ENCODE measurements around the gene LPAR4.
A peak's percentile ranks its signal among the peaks of the same experiment; 100 is the strongest.
"Not testable (repeated sequence)": the region's sequence is repeated elsewhere in the genome, so short reads cannot be mapped to it uniquely, and the experiment has no call there.

LPAR4 gene

GRCh38 chrX:78747489-78747888, at the start of gene LPAR4:
Gene LPAR4, plus strand, starts transcription at chrX:78747720. Its CDS starts 7,150 bp downstream, at chrX:78754870.
- intact Hi-C loops (cut with DNase I), result no loop called here
- peak in 3 of 42 donors; percentile 6 to 37 (median 7) for DNase-seq

GRCh38 chrX:78706071-78706470, 41.4 kb upstream of the LPAR4 start:
- intact Hi-C loops (cut with DNase I), result no loop called here
- no peak for DNase-seq

- DNase-seq, result peak in 11 of 42 donors; percentile 1 to 37 (median 3)
- intact Hi-C loops (cut with DNase I), result no loop called here
Observed at GRCh38 chrX:78708262-78708661, 39.3 kb upstream of the LPAR4 start.

- no peak for DNase-seq
- intact Hi-C loops (cut with DNase I), result no loop called here
Observed at GRCh38 chrX:78708816-78709215, 38.7 kb upstream of the LPAR4 start.

GRCh38 chrX:78710171-78710570, 37.3 kb upstream of the LPAR4 start:
- intact Hi-C loops (cut with DNase I), result no loop called here
- no peak for DNase-seq

GRCh38 chrX:78712336-78712735, 35.2 kb upstream of the LPAR4 start:
- intact Hi-C loops (cut with DNase I), result no loop called here
- no peak for DNase-seq

- intact Hi-C loops (cut with DNase I), result no loop called here
- no peak for DNase-seq
Observed at GRCh38 chrX:78725287-78725686, 22.2 kb upstream of the LPAR4 start.

GRCh38 chrX:78746496-78746895, 1.0 kb upstream of the LPAR4 start:
- no peak for DNase-seq
- intact Hi-C loops (cut with DNase I), result no loop called here

GRCh38 chrX:78747971-78748370, 451 bp downstream of the LPAR4 start:
- intact Hi-C loops (cut with DNase I), result no loop called here

GRCh38 chrX:78748846-78749245, 1.3 kb downstream of the LPAR4 start:
- intact Hi-C loops (cut with DNase I), result no loop called here
- no peak for DNase-seq

More at GRCh38 chrX:78747971-78748370, 451 bp downstream of the LPAR4 start:
- DNase-seq, result no peak

- intact Hi-C loops (cut with DNase I), result no loop called here
- DNase-seq, result no peak
Observed at GRCh38 chrX:78753571-78753970, 6.1 kb downstream of the LPAR4 start.

GRCh38 chrX:78754917-78755316, 7.4 kb downstream of the LPAR4 start:
- intact Hi-C loops (cut with DNase I), result no loop called here
- DNase-seq, result no peak

GRCh38 chrX:78759081-78759480, 11.6 kb downstream of the LPAR4 start:
- DNase-seq, result no peak

GRCh38 chrX:78769101-78769755, 21.7 kb downstream of the LPAR4 start:
- DNase-seq, result no peak
- intact Hi-C loops (cut with DNase I), result no loop called here

More at GRCh38 chrX:78759081-78759480, 11.6 kb downstream of the LPAR4 start:
- intact Hi-C loops (cut with DNase I), result no loop called here

- intact Hi-C loops (cut with DNase I), result no loop called here
- no peak for DNase-seq
Observed at GRCh38 chrX:78769946-78770345, 22.4 kb downstream of the LPAR4 start.

GRCh38 chrX:78796916-78797315, 49.4 kb downstream of the LPAR4 start:
- DNase-seq, result no peak
- intact Hi-C loops (cut with DNase I), result no loop called here

- intact Hi-C loops (cut with DNase I), result no loop called here
Observed at GRCh38 chrX:78800114-78800513, 52.6 kb downstream of the LPAR4 start.

GRCh38 chrX:78800694-78801093, 53.2 kb downstream of the LPAR4 start:
- no peak for DNase-seq
- intact Hi-C loops (cut with DNase I), result no loop called here

More at GRCh38 chrX:78800114-78800513, 52.6 kb downstream of the LPAR4 start:
- DNase-seq, result no peak

GRCh38 chrX:78801522-78801921, 54.0 kb downstream of the LPAR4 start:
- intact Hi-C loops (cut with DNase I), result no loop called here
- no peak for DNase-seq

GRCh38 chrX:78802526-78802925, 55.0 kb downstream of the LPAR4 start:
- intact Hi-C loops (cut with DNase I); DNase-seq: not testable (repeated sequence)

Data from head of caudate nucleus (tissue), 42 donors.